IPS-11a (cell line): Measurements from ENCODE around the gene LMX1A.

Source experiments
- H3K4me3 ChIP-seq: one replicate; pipeline ENCODE4 v1.5.1; 2013; ENCODE audit warnings: low read depth, low read length, control low read depth

The LMX1A gene

DNA sequence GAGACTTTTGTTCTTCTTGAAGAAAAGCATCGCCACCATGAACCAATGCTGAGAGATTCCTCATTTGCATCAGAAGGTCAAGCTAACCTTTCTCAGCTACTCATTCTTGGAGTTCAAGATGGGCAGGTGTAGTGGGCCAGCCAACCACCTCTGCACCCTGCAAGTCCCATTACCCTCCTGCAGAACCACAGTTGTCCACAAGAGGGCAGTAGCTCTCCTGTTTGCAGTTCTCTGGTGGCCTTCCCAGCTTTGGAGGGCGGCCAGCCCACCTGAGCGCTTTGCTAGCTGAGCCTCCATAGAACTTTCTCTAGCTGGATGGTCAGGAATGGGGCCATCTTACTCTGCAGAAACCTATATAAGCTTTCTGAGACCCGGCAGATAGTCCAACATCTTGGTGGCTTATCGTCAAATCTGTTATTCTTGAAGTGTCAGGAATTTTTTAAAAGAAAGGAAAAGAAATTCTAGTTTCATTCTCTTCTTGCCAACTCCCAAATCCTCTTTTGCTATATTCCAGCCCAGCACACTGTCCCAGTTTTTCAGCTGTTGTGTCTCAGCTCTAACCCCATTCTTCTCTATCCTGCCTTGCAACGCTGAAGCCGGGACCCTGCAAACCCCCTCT, 11.0 kb upstream of the LMX1A start:
- no peak overlapping the region for H3K4me3 ChIP-seq

DNA sequence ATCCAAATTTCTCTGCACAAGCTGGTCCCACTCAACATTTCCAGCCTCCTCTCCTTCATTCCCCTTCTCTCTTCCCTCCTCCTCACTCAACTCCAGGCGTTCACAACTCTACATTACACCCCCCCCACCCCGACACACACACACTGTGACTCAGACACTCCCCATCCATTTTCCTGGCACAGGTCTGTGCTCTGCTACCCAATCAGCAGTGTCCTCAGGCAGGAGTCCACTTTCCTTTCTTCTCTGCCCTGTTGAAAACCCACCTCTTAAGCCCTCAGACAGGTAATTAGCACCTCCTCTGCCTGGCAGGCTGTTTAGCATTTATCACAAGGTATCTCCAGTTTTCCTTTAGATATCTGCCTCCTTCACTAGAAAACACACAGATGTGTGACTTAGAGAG, 8.8 kb upstream of the LMX1A start:
- H3K4me3 ChIP-seq = no peak overlapping the region

DNA sequence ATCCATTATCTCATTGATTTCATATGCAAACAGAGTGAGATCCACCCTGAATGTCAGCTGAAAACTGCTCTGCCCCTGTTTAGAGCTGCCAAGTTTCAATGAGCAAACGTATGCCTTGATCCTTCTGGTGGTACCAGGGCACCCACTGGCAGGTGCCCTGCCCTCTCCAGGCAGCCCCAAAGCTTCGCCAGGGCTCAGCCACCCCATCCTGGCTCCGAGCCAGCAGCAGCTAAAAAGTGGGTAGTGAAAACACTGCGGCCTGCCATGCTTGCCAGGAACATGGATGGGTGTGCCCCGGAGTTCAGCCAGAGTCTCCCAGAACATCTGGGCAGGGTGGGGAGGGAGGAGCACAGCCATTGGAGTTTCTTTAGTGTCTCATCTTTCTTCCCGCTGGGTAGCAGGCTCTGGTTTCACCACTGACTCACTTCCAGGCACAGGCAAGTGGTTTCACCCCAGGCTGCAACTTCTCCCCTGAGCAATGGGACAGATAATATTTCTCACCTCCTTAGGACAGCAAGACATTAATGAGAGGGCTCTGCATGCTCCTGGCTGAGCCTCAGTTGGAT, 8.1 kb upstream of the LMX1A start:
- no peak overlapping the region for H3K4me3 ChIP-seq

DNA sequence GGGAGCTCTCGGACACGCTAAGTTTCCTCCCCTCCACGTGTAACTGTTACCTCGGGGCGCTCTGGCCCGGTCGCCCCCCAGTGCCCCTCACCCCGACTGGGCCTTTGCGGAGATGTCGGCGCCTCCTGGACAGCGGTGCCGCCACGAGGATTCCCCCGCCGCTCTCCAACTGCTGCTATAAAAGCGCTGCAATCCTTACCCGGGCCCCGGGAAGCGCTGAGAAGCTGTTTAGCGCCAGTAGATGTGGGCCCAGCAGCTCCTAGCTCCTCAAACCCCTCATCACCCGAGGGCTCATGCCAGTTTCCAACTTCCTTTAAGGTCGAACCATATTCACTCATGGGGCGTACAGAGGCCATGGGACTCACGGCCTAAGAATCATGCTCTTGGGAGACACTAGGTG, 361 bp upstream of the LMX1A start:
- H3K4me3 ChIP-seq = no peak overlapping the region

DNA sequence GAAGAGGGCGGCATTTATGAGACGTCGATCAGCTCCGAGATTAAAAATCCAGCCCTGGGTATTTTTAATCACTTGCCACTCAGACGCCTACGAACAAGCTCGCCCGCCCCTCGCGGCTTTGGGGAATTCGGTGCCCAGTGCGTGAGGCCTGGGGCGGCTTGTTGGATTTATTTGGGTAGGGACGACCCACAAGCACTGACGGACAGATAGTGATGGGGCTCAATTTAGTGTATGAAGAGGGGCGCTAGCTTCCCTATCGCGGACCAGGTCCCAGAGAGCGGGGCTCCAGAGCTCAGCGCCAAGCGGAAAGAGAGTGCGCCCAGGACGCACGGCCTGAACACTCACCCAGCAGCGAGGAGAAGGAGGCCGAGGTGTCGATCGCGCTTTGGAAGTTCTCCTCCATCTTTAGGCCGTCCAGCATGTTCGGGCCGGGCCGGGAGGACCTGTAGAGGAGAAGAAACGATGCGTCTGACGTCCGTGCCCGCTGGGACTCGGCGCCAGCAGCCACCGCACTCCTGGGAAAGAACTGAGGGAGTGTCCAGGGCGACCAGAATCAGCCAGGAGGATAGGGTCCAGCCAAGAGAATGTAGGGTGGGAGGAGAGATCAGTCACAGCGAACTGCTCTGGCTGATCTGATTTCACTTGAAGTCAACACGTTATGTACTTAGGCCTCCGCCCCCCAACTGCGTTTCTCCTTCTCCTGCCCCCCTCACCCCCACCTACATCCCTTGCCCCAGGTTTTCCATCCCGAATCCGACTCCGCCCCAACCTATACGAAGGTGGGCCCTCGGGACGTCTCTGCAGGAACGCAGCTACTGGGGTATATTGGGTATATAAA, 1.2 kb downstream of the LMX1A start:
- H3K4me3 ChIP-seq = peak overlapping the region; percentile 27

DNA sequence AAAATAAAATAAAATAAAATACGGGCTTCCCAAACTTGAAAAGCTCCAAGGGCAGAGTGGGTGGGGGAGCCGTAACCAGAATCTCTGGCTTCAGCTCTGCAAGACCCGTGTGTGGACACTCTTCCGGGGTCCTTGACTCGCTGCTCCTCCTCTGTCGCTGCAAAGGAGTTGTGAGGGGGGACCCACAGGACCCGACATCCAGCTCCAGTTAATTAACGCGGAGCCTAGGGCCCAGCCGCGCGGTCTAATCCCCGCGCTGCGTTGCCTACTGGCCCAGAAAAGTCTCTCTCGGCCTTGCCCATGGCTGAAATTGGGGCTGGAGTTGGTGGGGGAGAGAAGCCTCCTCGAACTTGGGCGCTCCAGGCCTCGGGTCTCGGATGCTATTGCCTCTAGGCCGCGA, 1.8 kb downstream of the LMX1A start:
- no peak overlapping the region for H3K4me3 ChIP-seq

DNA sequence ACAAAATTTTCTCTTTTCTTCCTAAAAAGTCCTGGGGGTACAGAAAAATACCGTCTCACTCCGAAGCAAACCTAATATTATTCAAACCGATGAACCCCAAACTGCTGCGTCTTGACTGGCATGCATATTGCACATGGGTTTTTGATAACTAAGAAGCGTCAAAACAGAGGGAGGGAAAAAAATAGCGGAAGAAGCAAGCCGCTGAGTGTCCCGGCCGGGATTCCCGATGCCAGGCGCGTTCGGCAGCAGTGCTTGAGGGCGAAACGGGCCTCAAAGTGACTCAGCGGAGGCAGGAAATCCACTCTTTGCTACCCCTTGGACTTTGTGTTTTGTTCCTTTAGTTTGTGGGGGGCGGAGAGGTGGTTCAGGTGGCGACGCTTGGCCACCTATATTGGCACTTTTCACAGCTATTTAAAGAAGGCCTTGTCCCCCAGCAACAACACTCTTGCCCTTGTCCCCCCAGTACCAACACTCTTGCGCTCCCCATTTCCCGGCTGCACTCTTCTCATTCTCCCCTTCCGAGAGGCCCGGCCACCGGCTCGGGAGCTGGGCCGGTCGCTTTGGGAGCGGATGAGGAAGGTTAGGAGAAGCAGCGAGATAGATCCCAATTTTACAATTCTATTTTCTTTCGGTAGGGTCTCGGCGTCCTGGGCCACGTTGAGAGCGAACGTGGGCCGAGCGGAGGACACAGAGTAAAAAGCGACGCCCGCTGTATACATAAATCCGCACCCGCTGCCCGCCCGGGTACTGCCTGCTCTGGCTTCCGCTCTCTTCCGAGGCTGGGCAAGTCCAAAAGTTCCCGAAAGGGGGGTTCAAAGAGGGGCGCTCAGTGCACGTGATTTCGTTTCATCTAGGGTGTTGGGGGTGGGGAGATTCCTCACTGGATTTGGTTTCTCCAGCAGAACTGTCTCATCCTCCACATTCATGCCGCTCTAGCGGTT, 2.5 kb downstream of the LMX1A start:
- no peak overlapping the region for H3K4me3 ChIP-seq

DNA sequence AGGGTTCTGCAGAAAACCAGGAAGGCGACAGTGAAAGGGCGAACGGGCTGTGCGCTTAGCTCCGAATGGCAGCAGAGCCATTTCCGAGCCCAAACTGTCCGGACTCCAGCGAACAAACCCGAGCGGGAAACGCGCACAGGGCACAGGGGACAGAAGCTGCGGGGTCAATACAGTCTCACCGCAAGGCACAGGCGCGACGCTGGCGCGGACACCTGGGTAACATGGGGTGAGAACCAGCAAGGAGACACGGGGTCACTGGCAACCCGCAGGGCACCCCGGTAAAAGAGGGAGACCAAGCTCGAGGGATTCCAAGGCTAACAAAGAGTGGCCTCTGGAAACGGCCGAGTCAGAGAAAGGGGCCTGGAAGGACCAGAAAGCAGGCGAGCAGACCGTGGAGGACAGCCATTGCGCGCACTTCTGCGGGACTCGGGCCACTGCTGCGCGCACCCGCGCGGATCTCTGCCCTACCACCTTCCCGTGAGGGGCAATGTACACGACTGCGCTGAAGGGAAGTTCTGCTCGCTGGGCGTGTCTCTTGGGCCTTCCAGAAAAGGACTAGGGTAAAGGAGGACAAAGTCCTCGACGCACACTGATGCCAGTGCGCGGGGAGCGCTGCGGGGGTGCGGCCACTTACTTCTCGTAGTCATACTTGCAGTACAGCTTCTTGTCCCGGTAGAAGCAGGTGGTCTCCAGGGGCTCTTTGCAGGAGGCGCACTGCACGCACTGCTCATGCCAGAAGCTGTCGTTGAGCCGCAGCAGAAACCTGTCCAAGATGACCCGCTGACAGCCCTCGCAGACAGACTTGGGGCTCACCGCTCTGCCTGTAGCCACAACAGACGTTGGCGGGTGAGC, 3.8 kb downstream of the LMX1A start:
- H3K4me3 ChIP-seq = peak overlapping the region; percentile 1

DNA sequence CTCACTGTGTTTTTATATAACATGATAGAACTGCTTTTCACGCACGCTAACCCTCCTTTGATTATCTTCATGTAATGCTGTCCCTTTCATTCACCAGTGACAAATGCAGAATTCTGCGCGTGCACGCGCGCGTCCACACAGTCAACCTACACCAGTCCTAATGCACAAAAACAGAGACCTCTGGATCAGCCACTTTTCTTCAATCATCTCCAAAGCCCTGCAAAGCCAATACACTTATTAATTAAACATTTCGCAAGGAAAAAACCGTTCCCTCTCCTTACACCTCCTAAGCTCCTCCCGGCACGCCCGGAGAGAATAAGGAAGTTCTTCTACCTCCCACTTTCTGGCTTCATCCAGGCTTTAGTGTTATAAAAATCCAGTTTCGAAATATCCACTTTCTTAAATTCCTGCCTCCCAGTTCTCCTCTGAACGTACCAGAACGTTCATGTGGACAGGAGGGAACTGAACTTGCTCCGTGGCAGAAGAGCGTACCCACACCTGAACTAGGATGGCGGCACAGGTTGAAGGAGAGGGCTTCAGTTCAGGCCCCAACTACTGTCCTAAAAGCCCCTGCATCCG, 4.6 kb downstream of the LMX1A start:
- H3K4me3 ChIP-seq = peak overlapping the region; percentile 1

DNA sequence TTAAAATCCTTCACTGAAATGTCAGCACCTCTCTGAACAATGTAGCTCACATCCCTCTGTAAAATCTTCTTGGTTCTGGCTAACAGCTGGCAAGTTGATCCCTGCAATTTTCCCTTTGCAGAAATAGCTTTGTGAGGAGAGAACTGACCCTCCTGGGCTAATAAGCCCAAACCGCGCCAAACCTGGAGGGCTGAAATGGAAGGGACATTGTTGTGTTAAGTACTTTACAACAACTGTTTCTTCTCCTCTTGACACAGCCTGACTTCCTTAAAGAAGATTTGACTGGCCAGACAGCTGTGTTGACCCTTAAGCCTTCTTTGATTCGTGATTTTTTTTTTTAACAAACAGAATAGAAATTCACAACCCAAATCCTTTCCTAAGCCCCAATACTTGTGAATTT, 5.7 kb downstream of the LMX1A start:
- no peak overlapping the region for H3K4me3 ChIP-seq

DNA sequence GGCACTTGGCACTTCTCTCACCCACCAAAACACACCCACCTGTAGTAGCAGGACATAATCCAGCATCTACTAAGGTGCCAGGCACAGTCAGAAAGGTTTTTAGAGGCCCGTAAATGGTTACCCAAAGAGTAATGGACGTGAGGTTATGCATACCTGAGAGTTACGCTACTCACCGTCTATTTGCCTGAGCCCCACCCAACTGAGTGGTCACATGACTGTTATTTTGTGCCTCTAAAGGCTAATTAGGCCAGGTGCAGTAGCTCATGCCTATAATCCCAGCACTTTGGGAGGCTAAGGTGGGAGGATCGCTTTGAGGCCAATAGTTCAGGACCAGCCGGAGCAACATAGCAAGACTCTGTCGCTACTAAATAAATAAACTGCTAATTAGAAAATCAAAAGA, 11.0 kb downstream of the LMX1A start:
- no peak overlapping the region for H3K4me3 ChIP-seq

DNA sequence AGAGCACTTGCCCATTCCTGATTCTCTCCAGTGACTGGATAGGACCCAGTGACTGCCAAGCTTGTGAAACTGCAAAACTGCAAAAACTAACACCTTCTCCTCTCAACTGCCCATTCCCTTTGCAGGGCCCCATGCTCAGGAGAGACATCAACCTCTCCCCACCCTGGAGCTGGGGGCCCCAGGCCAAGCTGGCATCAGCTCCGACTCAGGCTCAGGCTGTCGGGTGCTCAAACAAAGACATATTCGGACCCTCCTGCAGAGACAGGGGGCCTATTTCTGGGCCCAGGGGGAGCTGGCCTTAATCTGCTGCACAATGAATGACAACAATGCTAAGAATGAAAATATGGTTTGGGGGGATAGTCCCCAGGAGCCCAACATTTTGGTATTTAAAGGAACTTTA, 11.8 kb downstream of the LMX1A start:
- no peak overlapping the region for H3K4me3 ChIP-seq

DNA sequence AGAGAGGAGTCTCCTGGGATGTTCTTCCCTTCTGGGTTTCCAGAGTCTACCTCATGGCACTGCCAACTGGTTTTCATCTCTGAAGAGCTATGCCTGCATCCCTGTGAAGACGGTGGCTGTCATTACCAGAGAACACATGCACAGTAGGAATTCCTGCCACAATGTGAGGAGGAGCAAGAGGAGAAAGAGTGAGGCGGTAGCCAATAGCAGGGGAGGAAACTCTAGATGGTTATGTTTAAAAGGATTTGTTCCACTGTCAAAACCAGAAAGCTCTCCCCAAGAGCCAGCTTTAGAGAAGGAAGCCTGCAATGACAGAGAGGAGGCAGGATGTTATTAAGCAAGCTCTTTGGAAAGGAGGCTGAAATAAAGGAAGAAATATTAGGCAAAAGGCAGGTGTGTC, 12.3 kb downstream of the LMX1A start:
- no peak overlapping the region for H3K4me3 ChIP-seq

DNA sequence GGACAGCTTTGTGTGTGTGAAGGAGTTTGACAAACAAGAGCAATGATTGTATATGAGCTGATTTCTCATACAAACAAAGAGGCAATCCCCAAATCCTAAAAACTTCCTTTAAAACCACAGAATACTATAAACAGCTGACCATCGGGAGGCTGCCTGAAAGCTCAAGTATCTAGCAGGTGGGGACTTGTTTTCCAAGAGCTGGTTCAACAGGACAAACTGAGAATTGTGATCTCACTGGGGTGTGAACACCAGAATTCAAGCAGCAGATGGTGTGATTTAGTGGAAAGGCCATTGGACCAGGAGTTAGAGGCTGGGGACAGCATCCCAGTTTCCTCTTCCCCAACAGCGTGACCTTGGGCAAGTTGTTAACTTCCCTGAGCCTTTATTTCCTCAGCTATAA, 13.9 kb downstream of the LMX1A start:
- no peak overlapping the region for H3K4me3 ChIP-seq

DNA sequence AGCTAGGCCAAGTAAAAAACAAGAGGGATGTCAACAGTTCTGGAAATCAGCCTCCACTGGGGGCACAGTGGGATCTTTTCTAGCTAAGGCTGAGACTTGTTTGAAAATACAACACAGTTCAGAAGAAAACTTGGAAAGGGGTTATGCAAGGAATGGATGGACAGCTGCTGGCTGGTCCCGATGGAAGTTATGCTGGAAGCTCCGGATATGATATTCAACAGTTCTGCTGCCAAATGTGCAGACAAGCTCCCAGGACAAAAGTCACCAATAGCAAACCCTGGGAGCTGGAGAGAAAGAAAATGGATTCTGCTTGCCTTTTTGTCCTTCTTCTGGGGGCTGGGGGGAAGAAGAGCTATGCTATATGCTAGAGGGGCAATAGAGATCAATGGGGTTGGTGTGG, 14.3 kb downstream of the LMX1A start:
- no peak overlapping the region for H3K4me3 ChIP-seq

DNA sequence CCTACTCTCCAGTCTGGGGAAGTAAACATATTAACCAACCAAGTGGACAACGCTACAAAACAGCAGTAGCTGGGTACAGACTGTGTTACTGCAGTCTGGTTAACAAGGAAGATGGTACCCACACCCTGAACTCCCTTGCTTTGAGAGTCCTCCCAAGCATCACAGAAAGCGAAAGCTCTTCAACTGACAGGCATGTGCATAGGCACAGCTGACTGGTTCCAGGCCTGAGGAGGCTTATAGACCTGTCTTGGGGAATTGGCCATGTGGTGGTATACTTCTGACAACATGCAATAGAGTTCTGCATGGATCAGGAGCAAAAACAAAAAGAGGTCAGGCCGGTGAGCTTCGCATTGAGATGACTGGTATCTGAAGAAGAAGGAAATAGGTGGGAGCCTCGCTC, 17.4 kb downstream of the LMX1A start:
- no peak overlapping the region for H3K4me3 ChIP-seq

DNA sequence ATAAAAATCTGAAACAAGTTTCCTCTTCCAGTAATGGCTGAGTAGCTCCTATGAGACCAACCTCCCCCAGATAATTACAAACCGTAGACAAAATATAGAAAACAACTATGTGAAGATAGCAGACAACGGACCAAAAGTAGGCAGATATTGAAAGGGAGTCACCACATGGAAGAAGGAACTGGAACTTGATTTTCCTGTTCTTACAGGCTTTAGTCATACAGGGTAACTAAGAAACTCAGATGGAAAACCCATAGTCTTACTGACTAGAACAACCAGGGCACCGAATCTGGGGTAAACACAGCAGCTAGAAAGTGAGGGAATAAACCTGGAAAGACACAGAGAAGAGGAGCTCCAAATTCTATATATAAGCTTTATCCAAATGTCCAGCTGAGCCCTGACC, 26.0 kb downstream of the LMX1A start:
- H3K4me3 ChIP-seq = no peak overlapping the region

DNA sequence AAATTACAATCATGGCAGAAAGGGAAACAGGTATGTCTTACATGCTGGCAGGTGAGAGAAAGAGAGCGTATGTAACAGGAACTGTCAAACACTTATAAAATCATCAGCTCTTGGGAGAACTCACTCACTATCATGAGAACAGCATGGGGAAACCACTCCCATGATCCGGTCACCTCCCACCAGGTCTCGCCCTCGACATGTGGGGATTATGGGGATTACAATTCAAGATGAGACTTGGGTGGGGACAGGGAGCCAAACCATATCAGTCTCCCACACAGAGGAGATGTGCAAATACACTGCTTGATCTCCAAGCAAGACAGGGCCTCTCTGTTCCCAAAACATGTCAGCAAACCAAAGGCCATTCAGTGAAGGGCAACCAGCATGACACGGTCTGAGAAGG, 27.4 kb downstream of the LMX1A start:
- no peak overlapping the region for H3K4me3 ChIP-seq

DNA sequence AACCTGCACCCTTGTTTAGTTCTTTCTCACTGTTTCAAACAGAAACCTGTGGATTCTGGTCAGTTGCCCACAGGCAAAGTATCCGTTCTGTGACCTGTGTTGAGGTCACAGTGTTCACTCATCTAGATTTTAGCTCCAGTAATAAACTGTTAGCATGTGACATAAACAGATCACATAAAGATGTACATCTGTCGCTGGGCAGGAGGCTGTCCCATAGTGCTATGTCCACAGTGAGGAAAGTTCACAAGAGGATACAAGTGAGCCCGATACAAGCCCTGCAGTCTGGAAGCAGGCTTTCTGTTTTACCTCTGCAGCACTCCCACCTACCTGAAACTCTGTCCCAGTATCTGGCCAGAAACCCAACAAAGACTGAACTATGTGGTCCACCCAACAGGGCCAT, 28.4 kb downstream of the LMX1A start:
- H3K4me3 ChIP-seq = no peak overlapping the region

DNA sequence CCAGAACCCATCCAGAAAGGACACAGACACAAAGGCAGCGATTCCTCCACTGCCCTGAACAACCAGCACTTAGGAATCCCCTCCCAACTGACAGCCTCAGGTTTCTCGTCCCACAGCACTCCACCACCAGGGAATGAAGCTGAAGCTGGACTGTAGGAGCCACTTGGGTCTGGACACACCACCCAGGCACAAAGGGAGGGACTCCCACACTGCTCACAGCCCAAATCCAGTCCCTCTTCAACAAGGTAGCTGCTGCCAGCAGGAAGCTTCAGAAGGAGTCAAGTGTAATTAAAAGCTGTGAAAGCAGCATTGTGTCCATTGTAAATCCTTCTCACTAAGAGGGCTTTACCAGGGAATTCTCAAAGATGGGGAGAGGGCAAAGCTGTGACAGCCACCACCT, 29.0 kb downstream of the LMX1A start:
- no peak overlapping the region for H3K4me3 ChIP-seq
